PFSK-1 (cell line): ENCODE data around the gene GMPPB.

Experiments
- POLR2AphosphoS5 ChIP-seq: IDR thresholded peaks from 2 replicates; pipeline ENCODE4 v1.6.1; 2012; ENCODE audit warnings: low read depth, mild to moderate bottlenecking, control low read depth, low read length, moderate library complexity
- TAF1 ChIP-seq: IDR thresholded peaks from 2 replicates; pipeline ENCODE4 v1.6.1; 2012; ENCODE audit warnings: low read length, control low read depth, borderline replicate concordance; ENCODE audit not compliant: insufficient read depth
- TF ChIP-seq, protein P1 (sequence below), 2 experiments: IDR thresholded peaks; 2 replicates each; pipeline versions ENCODE4 v1.6.1 to v1.8.0; 2011 to 2012; ENCODE audit warnings: low read depth in 2 of 2, low read length in 2 of 2, control low read depth in 1 of 2, inconsistent platforms in 1 of 2, mild to moderate bottlenecking in 1 of 2, moderate library complexity in 1 of 2; ENCODE audit not compliant: insufficient read depth in 1 of 2

DNA sequence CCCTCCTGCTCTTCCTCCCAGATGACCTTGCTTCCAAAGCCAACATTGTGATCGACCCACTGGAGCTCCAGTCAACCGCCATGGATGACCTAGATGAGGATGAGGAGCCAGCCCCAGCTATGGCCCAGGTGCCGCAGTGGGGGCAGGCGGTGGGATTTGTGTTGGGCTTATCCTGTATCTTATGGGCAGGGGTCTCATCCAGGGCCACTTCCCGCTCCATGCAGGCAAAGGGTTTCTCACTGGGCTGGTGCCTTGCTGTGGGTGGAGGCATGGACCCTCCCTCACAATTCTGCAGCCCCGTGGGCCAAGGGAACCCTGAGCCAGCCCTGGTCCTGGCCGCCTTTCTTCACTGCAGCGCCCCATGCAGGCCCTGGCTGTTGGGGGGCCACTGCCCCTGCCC is 19.1 kb downstream of the GMPPB start:
- TF ChIP-seq TAF1 (no peak), POLR2AphosphoS5 (no peak)
- TF ChIP-seq, protein P1, sequence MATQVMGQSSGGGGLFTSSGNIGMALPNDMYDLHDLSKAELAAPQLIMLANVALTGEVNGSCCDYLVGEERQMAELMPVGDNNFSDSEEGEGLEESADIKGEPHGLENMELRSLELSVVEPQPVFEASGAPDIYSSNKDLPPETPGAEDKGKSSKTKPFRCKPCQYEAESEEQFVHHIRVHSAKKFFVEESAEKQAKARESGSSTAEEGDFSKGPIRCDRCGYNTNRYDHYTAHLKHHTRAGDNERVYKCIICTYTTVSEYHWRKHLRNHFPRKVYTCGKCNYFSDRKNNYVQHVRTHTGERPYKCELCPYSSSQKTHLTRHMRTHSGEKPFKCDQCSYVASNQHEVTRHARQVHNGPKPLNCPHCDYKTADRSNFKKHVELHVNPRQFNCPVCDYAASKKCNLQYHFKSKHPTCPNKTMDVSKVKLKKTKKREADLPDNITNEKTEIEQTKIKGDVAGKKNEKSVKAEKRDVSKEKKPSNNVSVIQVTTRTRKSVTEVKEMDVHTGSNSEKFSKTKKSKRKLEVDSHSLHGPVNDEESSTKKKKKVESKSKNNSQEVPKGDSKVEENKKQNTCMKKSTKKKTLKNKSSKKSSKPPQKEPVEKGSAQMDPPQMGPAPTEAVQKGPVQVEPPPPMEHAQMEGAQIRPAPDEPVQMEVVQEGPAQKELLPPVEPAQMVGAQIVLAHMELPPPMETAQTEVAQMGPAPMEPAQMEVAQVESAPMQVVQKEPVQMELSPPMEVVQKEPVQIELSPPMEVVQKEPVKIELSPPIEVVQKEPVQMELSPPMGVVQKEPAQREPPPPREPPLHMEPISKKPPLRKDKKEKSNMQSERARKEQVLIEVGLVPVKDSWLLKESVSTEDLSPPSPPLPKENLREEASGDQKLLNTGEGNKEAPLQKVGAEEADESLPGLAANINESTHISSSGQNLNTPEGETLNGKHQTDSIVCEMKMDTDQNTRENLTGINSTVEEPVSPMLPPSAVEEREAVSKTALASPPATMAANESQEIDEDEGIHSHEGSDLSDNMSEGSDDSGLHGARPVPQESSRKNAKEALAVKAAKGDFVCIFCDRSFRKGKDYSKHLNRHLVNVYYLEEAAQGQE (IDR thresholded peaks at IDR 0.05; ENCODE audit: insufficient read depth in 1 of 2, low read depth in 2 of 2, low read length in 2 of 2), result no peak
